WERI-Rb-1 (cell line): ENCODE results near the gene GNG12.

Source experiments
- DNase-seq: peaks from one replicate; pipeline ENCODE4 v3.0.0-alpha.2; 2020
- H3K27ac ChIP-seq: fragments of 250-450 bp; sonication (Bioruptor Pico); 2 replicates; pipeline ENCODE4 v1.5.1; 2020; ENCODE audit warnings: mild to moderate bottlenecking, moderate library complexity
- H3K27me3 ChIP-seq: fragments of 250-450 bp; sonication (Bioruptor Pico); 2 replicates; pipeline ENCODE4 v1.5.1; 2021; ENCODE audit warnings: mild to moderate bottlenecking, low read depth, moderate library complexity; ENCODE audit not compliant: insufficient read depth, severe bottlenecking
- H3K36me3 ChIP-seq: fragments of 250-450 bp; sonication (Bioruptor Pico); 2 replicates; pipeline ENCODE4 v1.5.1; 2020; ENCODE audit warnings: mild to moderate bottlenecking, moderate library complexity
- H3K4me3 ChIP-seq: 2 replicates; pipeline ENCODE4 v1.5.1; 2011; ENCODE audit warnings: low read depth, mild to moderate bottlenecking, control low read depth, low read length
- H3K9me3 ChIP-seq: fragments of 250-450 bp; sonication (Bioruptor Pico); 2 replicates; pipeline ENCODE4 v1.5.1; 2021; ENCODE audit warnings: mild to moderate bottlenecking, moderate library complexity; ENCODE audit not compliant: severe bottlenecking
- TF ChIP-seq, protein P1 (sequence below): IDR thresholded peaks from 2 replicates; pipeline ENCODE4 v1.5.1; 2011; ENCODE audit warnings: low read depth, mild to moderate bottlenecking, control low read depth, inconsistent platforms, low read length

The GNG12 gene

GRCh38 chr1:67788904-67789303 lies 44.4 kb downstream of the GNG12 start:
- TF ChIP-seq, protein P1, sequence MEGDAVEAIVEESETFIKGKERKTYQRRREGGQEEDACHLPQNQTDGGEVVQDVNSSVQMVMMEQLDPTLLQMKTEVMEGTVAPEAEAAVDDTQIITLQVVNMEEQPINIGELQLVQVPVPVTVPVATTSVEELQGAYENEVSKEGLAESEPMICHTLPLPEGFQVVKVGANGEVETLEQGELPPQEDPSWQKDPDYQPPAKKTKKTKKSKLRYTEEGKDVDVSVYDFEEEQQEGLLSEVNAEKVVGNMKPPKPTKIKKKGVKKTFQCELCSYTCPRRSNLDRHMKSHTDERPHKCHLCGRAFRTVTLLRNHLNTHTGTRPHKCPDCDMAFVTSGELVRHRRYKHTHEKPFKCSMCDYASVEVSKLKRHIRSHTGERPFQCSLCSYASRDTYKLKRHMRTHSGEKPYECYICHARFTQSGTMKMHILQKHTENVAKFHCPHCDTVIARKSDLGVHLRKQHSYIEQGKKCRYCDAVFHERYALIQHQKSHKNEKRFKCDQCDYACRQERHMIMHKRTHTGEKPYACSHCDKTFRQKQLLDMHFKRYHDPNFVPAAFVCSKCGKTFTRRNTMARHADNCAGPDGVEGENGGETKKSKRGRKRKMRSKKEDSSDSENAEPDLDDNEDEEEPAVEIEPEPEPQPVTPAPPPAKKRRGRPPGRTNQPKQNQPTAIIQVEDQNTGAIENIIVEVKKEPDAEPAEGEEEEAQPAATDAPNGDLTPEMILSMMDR, result no peak
- no peaks in the 10 kb centered on the region for H3K36me3 ChIP-seq
- H3K27me3 ChIP-seq, result no peaks in the 10 kb centered on the region
- H3K9me3 ChIP-seq, result no peaks in the 10 kb centered on the region
- no peak for DNase-seq
- no peak overlapping the region for H3K4me3 ChIP-seq
- H3K27ac ChIP-seq, result no peak overlapping the region

DNA sequence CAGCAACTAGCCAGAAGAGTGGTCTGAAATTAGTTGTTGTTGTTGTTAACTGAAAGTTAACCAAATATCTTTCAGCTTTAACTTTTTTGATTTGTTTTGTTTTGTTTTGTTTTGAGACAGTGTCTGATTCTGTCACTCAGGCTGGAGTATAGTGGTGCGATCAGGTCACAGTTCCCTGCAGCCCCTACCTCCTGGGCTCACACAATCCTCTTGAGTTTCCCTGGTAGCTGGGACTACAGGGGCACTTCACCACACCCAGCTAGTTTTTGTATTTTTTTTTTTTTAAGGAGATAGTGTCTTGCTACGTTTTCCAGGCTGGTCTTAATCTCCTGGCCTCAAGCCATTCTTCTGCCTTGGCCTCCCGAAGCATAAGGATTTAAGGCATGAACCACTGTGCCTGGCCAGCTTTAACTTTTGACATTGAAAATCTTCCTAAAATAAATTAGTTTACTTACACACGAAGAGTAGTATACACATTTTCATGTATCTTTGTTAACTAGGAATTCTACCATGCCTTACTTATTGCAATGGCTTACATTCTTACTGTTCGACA lies 45.0 kb downstream of the GNG12 start:
- DNase-seq, result no peak
- H3K27ac ChIP-seq, result no peak overlapping the region
- H3K27me3 ChIP-seq, result no peaks in the 10 kb centered on the region
- no peaks in the 10 kb centered on the region for H3K36me3 ChIP-seq
- H3K4me3 ChIP-seq, result no peak overlapping the region
- TF ChIP-seq, protein P1, result no peak
- H3K9me3 ChIP-seq, result no peaks in the 10 kb centered on the region

DNA sequence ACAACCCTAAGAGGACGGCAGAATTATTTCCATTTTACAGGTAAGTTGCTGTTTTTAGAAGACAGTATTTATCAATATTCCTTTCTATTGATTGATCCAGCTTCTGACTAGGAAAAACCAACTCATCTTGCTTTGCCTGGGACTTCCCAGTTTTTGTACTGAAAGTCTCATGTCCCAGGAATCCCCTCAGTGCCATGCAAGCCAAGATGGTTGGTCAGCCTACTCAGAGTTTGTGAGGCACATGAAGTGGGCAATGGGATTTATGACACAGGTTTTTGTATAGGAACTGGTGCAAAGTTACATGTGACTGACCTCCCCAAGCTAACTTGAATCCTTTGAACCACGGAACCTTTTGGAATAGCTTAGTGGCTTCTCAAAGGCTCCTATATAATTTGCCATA lies 45.5 kb downstream of the GNG12 start:
- no peaks in the 10 kb centered on the region for H3K27me3 ChIP-seq
- DNase-seq, result no peak
- H3K9me3 ChIP-seq, result no peaks in the 10 kb centered on the region
- no peak overlapping the region for H3K27ac ChIP-seq
- no peak overlapping the region for H3K4me3 ChIP-seq
- H3K36me3 ChIP-seq, result no peaks in the 10 kb centered on the region
- TF ChIP-seq, protein P1, result no peak

- DNase-seq, result no peak
- Histone ChIP-seq H3K9me3 (no peaks in the 10 kb centered on the region), H3K4me3 (no peak overlapping the region), H3K36me3 (no peaks in the 10 kb centered on the region), H3K27me3 (no peaks in the 10 kb centered on the region), H3K27ac (no peak overlapping the region)
- TF ChIP-seq, protein P1, result no peak
Measured at GRCh38 chr1:67785847-67786753, 47.2 kb downstream of the GNG12 start.

GRCh38 chr1:67784545-67785186 lies 48.6 kb downstream of the GNG12 start:
- Histone ChIP-seq H3K9me3 (no peaks in the 10 kb centered on the region), H3K36me3 (no peaks in the 10 kb centered on the region), H3K27me3 (no peaks in the 10 kb centered on the region), H3K4me3 (no peak overlapping the region), H3K27ac (no peak overlapping the region)
- TF ChIP-seq, protein P1, result no peak
- DNase-seq, result no peak
